Cardiac fibroblast (primary cell): ENCODE measurements around the gene GNG7.

Experiments used
- DNase-seq, 2 donors: peaks; one replicate each; pipeline versions ENCODE4 v3.0.0 to v3.0.0-alpha.2; 2010; ENCODE audit warnings: low read depth in 2 of 2
- H3K4me3 ChIP-seq, 2 donors: replicated peaks in 1 of 2; 1 replicate in 1 of 2; 2 replicates in 1 of 2; pipeline ENCODE4 v1.5.1; 2011; ENCODE audit warnings: low read depth in 2 of 2, low read length in 2 of 2, mild to moderate bottlenecking in 2 of 2, moderate library complexity in 1 of 2
- TF ChIP-seq, protein P1 (sequence below): IDR thresholded peaks from one replicate; pipeline ENCODE4 v1.5.1; 2011; ENCODE audit warnings: low read depth, mild to moderate bottlenecking, low read length, inconsistent platforms

Gene GNG7

DNA sequence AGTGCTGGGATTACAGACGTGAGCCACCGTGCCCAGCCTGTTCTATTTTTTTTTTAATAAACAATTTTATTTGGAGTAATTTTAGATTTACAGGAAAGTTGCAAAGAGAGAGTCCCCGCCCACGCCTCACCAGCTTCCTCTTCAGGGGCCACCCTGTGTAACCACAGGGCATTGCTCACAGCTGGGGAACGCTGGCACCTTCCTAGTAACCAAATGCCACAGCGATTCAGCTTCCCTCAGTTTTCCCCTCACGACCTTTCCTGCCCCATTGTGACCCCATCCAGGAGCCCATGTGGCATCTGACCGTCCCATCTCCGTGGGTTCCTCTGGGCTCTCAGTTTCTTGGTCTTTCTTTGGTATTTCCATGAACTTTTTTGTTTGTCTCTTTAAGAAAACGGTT, 83.9 kb downstream of the GNG7 start:
- DNase-seq, result peak; percentile 63 to 71
- TF ChIP-seq, protein P1, sequence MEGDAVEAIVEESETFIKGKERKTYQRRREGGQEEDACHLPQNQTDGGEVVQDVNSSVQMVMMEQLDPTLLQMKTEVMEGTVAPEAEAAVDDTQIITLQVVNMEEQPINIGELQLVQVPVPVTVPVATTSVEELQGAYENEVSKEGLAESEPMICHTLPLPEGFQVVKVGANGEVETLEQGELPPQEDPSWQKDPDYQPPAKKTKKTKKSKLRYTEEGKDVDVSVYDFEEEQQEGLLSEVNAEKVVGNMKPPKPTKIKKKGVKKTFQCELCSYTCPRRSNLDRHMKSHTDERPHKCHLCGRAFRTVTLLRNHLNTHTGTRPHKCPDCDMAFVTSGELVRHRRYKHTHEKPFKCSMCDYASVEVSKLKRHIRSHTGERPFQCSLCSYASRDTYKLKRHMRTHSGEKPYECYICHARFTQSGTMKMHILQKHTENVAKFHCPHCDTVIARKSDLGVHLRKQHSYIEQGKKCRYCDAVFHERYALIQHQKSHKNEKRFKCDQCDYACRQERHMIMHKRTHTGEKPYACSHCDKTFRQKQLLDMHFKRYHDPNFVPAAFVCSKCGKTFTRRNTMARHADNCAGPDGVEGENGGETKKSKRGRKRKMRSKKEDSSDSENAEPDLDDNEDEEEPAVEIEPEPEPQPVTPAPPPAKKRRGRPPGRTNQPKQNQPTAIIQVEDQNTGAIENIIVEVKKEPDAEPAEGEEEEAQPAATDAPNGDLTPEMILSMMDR, result no peak
- no peak overlapping the region for H3K4me3 ChIP-seq

DNA sequence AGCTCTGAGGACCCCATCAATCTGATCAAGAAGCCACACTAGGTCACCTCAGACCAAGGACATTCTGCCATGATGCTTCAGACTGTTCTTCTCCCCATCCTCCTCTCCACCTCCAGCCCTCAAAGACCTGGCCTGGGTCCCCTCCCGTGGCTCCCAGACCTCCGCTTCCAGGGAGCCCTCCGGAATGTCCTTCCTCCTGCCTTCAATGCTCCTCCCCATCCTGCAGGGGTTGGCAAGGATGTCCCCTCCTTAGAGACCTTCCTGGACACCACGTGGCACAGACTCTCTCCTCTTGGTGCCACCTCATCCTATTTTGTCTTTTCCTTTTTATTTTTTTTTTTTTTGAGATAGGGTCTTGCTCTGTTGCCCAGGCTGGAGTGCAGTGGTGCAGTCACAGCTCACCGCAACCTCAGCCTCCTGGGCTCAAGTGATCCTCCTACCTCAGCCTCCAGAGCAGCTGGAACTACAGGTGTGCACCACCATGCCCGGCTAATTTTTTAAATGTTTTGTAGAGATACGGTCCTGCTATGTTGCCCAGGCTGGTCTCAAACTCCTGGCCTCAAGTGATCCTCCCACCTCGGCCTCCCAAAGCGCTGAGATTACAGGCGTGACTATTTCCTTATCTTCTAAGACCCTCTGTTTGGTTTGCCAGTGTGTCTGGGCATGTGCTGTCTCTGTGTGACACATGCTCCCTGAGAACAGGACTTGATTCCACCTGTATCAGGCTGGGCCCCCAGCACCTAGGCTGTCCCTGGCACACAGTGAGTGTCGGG, 84.9 kb downstream of the GNG7 start:
- no peak overlapping the region for H3K4me3 ChIP-seq
- no peak for DNase-seq
- TF ChIP-seq, protein P1, result no peak

DNA sequence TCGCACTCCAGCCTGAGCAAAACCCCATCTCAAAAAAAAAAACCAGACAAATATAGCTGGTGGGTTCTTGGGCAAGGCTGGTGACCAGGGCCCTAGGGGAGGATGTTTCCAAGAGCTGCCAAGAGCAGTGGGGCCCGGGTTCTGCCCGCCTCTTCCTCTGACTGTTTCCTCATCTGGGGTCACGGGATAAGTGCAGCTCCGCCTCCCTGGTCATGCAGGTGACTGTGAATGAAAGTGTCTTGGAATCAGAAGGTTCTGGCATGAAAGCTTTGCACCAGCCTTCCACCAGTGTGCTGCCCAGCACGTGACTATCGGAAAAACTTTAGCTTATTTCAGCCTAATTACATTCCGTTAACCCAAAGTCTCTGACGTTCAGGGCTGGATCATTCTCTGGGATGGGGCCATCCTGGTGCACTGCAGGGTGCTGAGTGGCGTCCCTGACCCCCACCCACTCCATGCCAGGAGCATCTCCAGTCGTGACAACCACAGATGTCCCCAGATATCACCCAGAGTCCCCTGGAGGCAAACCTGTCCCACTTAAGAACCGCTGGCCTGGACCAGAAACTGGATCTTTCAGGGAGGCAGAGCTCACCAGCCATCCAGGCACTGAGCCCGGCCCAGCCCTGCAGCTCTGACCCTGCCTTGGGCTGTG, 85.6 kb downstream of the GNG7 start:
- DNase-seq, result peak in 1 of 2 donors; percentile 31
- H3K4me3 ChIP-seq, result no peak overlapping the region
- TF ChIP-seq, protein P1, result no peak

DNA sequence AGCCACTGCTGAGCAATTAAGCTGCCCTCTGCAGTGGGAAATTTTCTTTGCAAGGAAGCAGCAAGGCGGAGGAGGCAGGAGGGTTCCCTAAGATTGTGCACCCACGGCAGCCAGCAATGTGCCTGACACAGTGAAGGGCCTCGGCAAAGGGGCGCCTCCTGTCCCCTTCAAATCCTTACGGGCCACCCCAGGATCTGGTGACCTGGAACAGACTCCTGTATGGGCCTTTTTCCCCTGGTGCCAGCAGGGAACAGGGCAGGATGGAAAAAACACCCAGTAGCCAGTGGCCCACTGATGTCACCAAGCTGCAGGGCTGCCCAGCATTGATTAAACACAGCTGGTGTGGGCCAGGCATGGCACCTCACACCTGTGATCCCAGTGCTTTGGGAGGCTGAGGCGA, 86.7 kb downstream of the GNG7 start:
- DNase-seq, result no peak
- no peak overlapping the region for H3K4me3 ChIP-seq
- TF ChIP-seq, protein P1, result no peak

DNA sequence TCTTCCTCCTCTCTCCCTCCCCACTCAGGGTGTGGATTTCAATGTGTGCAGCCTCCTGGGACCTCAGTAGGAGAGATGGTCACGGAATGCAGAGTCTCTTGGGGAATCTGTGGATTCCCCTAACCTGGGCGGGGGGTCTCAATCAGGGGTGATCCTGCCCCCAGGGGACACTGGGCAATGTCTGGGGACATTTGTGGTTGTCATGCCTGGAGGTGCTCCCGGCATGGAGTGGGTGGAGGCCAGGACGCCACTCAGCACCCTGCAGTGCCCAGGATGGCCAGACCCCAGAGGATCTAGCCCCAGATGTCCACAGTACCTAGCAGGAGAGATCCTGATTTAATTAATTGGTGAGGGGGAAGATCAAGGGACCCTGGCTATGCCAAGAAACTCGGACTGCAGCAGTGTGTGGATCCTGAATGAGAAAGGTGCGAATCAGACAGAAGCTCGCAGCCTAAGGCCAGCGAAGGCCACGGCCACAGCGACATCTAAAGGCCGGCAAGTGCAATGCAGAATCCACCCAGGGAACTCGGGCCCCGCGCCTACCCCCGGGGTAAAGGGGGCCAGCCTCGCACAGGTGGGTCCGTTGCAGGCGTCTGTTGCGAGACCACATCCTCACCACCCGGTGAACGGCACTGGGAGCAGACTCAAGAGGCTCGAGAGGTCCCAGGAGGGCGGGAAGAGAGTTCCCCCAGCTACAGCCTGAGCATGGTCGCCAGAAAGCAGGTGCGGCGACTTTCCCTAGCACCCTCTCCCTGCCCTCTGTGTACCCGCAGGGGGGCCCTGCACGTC, 88.8 kb downstream of the GNG7 start:
- TF ChIP-seq, protein P1, result peak; percentile 97
- H3K4me3 ChIP-seq, result no peak overlapping the region
- DNase-seq, result peak; percentile 55 to 60

DNA sequence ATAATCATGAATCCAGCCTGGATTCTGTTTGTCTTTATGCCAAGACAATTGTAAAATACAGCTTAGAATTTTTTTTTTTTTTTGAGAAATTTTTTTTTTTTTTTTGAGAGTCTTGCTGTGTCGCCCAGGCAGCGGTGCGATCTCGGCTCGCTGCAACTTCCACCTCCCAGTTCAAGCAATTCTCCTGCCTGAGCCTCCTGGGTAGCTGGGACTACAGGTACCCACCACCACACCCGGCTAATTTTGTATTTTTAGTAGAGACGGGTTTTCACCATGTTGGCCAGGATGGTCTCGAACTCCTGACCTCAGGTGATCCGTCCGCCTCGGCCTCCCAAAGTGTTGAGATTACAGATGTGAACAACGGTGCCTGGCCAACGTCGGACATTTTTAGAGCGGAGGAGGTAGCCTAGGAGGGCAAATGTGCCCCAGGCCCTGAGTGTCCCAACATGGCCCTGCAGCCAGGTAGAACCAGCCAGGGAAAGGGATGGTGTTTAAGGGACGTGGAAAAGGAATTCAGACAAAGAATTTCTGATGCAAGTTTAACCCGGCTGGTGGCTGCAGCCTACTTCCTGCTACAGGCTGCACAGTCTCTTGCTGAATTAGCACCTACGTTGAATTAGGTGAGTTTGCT, 89.8 kb downstream of the GNG7 start:
- TF ChIP-seq, protein P1, result no peak
- no peak for DNase-seq
- no peak overlapping the region for H3K4me3 ChIP-seq
